ENCODE results near the gene G6PD. TPM values are rescaled to one million over a fixed set of nuclear protein-coding genes. Genes with fewer than 3 reads are reported as not detected.

The G6PD gene
- total RNA-seq, 1 donor from 2014 or later, result 55.8 TPM

- Mint-ChIP-seq H3K9me3 (peaks cover 5% of the 10 kb centered on the region), H3K36me3 (peaks cover 5% of the 10 kb centered on the region), H3K27ac (peak within 1 kb of the TSS; percentile 96)
Observed at GRCh38 chrX:154547245-154548027, 790 bp upstream of the G6PD start, which contains the start of gene IKBKG. Gene IKBKG, plus strand, starts transcription at chrX:154547620. Its CDS starts 4,383 bp downstream, at chrX:154552003.

GRCh38 chrX:154545673-154546274 lies 872 bp downstream of the G6PD start:
- H3K27me3 Mint-ChIP-seq (ENCODE audit: low read depth), result no peaks in the 10 kb centered on the region
- no peak overlapping the region for H3K27ac Mint-ChIP-seq
- H3K36me3 Mint-ChIP-seq, result peaks cover 5% of the 10 kb centered on the region
- no peak for DNase-seq (ENCODE audit: low spot score in 2 of 2, unreplicated experiment in 2 of 2)
- H3K9me3 Mint-ChIP-seq, result peaks cover 5% of the 10 kb centered on the region
- H3K4me1 Mint-ChIP-seq, result peaks cover 13% of the 10 kb centered on the region
- peak overlapping the region; percentile 69 for H3K4me3 Mint-ChIP-seq
- TF ChIP-seq, protein P1, sequence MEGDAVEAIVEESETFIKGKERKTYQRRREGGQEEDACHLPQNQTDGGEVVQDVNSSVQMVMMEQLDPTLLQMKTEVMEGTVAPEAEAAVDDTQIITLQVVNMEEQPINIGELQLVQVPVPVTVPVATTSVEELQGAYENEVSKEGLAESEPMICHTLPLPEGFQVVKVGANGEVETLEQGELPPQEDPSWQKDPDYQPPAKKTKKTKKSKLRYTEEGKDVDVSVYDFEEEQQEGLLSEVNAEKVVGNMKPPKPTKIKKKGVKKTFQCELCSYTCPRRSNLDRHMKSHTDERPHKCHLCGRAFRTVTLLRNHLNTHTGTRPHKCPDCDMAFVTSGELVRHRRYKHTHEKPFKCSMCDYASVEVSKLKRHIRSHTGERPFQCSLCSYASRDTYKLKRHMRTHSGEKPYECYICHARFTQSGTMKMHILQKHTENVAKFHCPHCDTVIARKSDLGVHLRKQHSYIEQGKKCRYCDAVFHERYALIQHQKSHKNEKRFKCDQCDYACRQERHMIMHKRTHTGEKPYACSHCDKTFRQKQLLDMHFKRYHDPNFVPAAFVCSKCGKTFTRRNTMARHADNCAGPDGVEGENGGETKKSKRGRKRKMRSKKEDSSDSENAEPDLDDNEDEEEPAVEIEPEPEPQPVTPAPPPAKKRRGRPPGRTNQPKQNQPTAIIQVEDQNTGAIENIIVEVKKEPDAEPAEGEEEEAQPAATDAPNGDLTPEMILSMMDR (IDR thresholded peaks at IDR 0.05; ENCODE audit: unreplicated experiment), result no peak

More at GRCh38 chrX:154547245-154548027, 790 bp upstream of the G6PD start, which contains the start of gene IKBKG:
- TF ChIP-seq, protein P1 (IDR thresholded peaks at IDR 0.05; ENCODE audit: unreplicated experiment), result no peak
- peak; percentile 75 to 89 for DNase-seq (ENCODE audit: low spot score in 2 of 2, unreplicated experiment in 2 of 2)
- H3K27me3 Mint-ChIP-seq (ENCODE audit: low read depth), result no peaks in the 10 kb centered on the region
- H3K4me1 Mint-ChIP-seq, result peaks cover 13% of the 10 kb centered on the region
- H3K4me3 Mint-ChIP-seq, result peak within 1 kb of the TSS; percentile 84

DNA sequence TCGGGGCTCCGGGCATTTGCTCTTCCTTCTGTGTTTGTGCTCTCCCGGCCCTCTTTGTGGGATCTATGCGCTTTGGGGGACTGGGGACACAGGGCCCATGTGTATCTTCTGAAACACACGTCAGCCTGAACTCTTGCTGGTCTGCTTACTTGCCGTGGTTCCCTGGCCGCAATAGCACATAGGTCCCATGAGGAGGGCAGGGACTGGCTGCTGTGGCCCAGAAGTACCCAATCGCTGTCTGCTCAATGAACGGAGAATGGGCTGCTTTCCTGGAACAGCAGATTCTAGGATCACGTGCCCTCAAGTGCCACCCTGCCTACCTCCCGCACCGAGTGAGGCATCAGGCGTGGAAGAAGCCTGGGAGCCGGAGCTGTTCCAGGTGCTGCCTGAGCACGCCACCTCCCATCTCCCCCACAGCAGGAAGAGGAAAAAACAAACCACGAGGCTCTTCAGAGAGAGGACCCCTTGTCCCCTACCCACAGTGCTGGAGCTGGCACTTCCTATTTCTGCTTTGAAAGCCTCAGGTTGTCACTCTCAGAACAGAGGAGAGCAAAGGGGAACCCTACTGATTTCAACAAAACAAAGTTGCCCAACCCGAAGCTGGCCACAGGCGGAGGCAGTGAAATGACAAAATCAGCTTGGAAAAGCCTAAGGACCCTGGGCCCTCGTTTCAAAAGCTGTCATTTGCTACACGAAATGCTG lies 3.8 kb downstream of the G6PD start:
- H3K4me1 Mint-ChIP-seq, result peaks cover 9% of the 10 kb centered on the region
- no peak for DNase-seq (ENCODE audit: low spot score in 2 of 2, unreplicated experiment in 2 of 2)
- H3K9me3 Mint-ChIP-seq, result peaks cover 6% of the 10 kb centered on the region
- no peak overlapping the region for H3K4me3 Mint-ChIP-seq
- TF ChIP-seq, protein P1 (IDR thresholded peaks at IDR 0.05; ENCODE audit: unreplicated experiment), result no peak
- H3K27ac Mint-ChIP-seq, result no peak overlapping the region
- H3K27me3 Mint-ChIP-seq (ENCODE audit: low read depth), result no peaks in the 10 kb centered on the region
- peaks cover 7% of the 10 kb centered on the region for H3K36me3 Mint-ChIP-seq

DNA sequence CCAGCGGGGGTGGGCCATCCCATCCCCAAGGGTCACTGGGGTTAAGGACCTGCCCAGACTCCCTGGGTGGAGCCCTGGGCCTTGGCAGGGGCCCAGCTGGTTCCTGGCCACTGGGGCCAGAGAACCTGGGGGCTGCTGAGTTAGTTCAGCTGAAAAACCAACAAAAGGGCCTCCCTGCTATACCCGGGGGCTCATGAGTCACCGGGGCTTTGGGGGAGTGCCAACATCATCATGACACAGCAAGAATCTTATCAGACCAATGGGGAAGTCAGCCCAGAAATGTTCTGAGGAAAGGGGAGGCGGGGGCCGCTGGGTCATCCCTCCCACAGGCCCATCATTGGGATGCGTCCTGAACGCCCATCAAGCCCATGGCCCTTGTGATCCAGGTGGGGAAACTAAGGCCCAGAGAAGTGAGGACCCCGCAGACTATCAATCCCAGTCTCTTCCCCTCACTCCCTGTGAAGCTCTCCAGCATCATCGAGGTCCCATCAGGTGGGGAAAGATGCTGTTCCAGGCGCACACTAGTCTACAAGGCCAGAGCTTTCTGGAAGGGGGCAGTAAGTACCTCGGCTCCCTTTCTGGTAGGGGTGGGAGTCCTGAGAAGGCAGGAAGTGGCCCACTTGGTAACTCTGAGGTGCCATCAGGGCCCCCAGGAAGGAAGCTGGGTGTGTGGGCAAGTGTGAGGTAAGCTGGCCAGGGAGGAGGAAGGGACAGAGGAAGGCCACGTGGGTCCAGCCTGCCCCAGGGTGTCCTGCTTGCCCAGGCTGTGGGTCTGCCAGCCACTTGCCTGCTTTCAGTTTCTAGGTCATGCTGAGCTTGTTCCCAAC lies 4.5 kb downstream of the G6PD start:
- peak overlapping the region; percentile 30 for H3K27ac Mint-ChIP-seq
- TF ChIP-seq, protein P1 (IDR thresholded peaks at IDR 0.05; ENCODE audit: unreplicated experiment), result no peak
- peaks cover 9% of the 10 kb centered on the region for H3K4me1 Mint-ChIP-seq
- H3K36me3 Mint-ChIP-seq, result peaks cover 6% of the 10 kb centered on the region
- H3K4me3 Mint-ChIP-seq, result no peak overlapping the region
- peaks cover 5% of the 10 kb centered on the region for H3K9me3 Mint-ChIP-seq
- H3K27me3 Mint-ChIP-seq (ENCODE audit: low read depth), result no peaks in the 10 kb centered on the region
- DNase-seq (ENCODE audit: low spot score in 2 of 2, unreplicated experiment in 2 of 2), result no peak

DNA sequence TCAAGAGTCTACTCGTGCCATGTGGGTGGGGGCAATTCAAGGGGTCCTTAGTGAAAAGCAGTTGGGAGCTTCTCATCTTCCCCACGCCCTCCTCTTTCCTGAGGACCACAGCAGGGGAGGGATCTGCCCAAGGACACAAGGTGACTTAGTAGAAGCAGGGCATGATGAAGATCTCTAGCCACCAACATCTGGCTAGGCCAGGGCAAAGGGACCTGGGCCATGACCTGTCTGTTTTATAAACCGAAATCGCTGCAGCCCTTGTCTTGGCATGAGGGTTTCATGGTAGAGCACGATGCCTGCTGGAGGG lies 5.1 kb downstream of the G6PD start:
- Mint-ChIP-seq H3K27me3 (ENCODE audit: low read depth) (no peaks in the 10 kb centered on the region), H3K36me3 (peaks cover 6% of the 10 kb centered on the region), H3K27ac (no peak overlapping the region), H3K9me3 (peaks cover 5% of the 10 kb centered on the region), H3K4me1 (peaks cover 9% of the 10 kb centered on the region), H3K4me3 (no peak overlapping the region)
- TF ChIP-seq, protein P1 (IDR thresholded peaks at IDR 0.05; ENCODE audit: unreplicated experiment), result no peak
- no peak for DNase-seq (ENCODE audit: low spot score in 2 of 2, unreplicated experiment in 2 of 2)

Measured in mesothelial cell of epicardium (in vitro differentiated cells).